Endodermal cell (in vitro differentiated cells): ENCODE data around the gene ABCD2. TPM values are rescaled to one million over a fixed set of nuclear protein-coding genes. Genes with fewer than 3 reads are reported as not detected.

Source experiments
- DNase-seq: peaks from one replicate; pipeline ENCODE4 v3.0.0-alpha.2; 2017
- H3K27ac ChIP-seq: 2 replicates; pipeline ENCODE4 v1.5.1; 2013; ENCODE audit warnings: mild to moderate bottlenecking, low read depth, low read length, moderate library complexity
- H3K27me3 ChIP-seq: 2 replicates; pipeline ENCODE4 v1.6.1; 2013; ENCODE audit warnings: mild to moderate bottlenecking, low read length, moderate library complexity; ENCODE audit not compliant: insufficient read depth, control insufficient read depth, poor library complexity, severe bottlenecking
- H3K36me3 ChIP-seq: 2 replicates; pipeline ENCODE4 v1.7.0; 2013; ENCODE audit warnings: mild to moderate bottlenecking, low read length, moderate library complexity; ENCODE audit not compliant: control insufficient read depth, insufficient read depth
- H3K4me1 ChIP-seq: one replicate; pipeline ENCODE4 v1.7.0; 2013; ENCODE audit warnings: low read length; ENCODE audit not compliant: control insufficient read depth, insufficient read depth
- H3K4me3 ChIP-seq: 2 replicates; pipeline ENCODE4 v1.5.1; 2013; ENCODE audit warnings: mild to moderate bottlenecking, low read length, moderate library complexity
- H3K9ac ChIP-seq: 2 replicates; pipeline ENCODE4 v1.6.1; 2013; ENCODE audit warnings: mild to moderate bottlenecking, low read length, moderate library complexity; ENCODE audit not compliant: poor library complexity, severe bottlenecking; ENCODE audit errors: extremely low read depth
- H3K9me3 ChIP-seq: 2 replicates; pipeline ENCODE4 v1.6.1; 2013; ENCODE audit warnings: mild to moderate bottlenecking, low read length, moderate library complexity; ENCODE audit not compliant: control insufficient read depth
- H3K27ac Mint-ChIP-seq: 2 replicates; pipeline ENCODE4 v1.8.0; 2020; ENCODE audit warnings: mixed read lengths
- H3K27me3 Mint-ChIP-seq: 2 replicates; pipeline ENCODE4 v1.8.0; 2021; ENCODE audit warnings: mild to moderate bottlenecking, mixed read lengths; ENCODE audit not compliant: insufficient read depth
- H3K36me3 Mint-ChIP-seq: 2 replicates; pipeline ENCODE4 v1.8.0; 2020; ENCODE audit warnings: low read depth, mixed read lengths
- H3K4me1 Mint-ChIP-seq: 2 replicates; pipeline ENCODE4 v1.8.0; 2020; ENCODE audit warnings: mixed read lengths
- H3K4me3 Mint-ChIP-seq: 2 replicates; pipeline ENCODE4 v1.8.0; 2020; ENCODE audit warnings: mild to moderate bottlenecking, moderate library complexity, mixed read lengths
- H3K9me3 Mint-ChIP-seq: 2 replicates; pipeline ENCODE4 v1.8.0; 2020; ENCODE audit warnings: mild to moderate bottlenecking, mixed read lengths
- CTCF ChIP-seq: fragments of 200-600 bp; sonication (generic); conservative IDR thresholded peaks from 2 replicates; pipeline ENCODE4 v1.5.0; 2021; ENCODE audit warnings: antibody characterized with exemption, mild to moderate bottlenecking
- whole genome bisulfite sequencing, 2 experiments: methylation state at CpG; one replicate each; pipeline versions ENCODE4 v1.1.5 to v1.1.7; 2013; ENCODE audit warnings: missing lambda C conversion rate in 2 of 2, mixed read lengths in 1 of 2; ENCODE audit not compliant: insufficient coverage in 1 of 2, insufficient read length in 1 of 2; 5-methylcytosine and 5-hydroxymethylcytosine counted together
- total RNA-seq, 2 donors: library from RNA; stranded (reverse); fragmentation: NEBNext Ultra II Directional in 1 of 2; extraction: Animal tissue kit (Norgen Biotek cat#: 25700) in 1 of 2; gene quantifications; 2 replicates in 1 of 2; 3 replicates in 1 of 2; pipeline ENCODE4 v1.2.1, GENCODE V29; 2021

ABCD2 gene
- total RNA-seq, 2 donors from 2014 or later = not detected

GRCh38 chr12:39538679-39539104, 80.9 kb downstream of the ABCD2 start:
- DNase-seq = no peak
- Mint-ChIP-seq H3K27ac (no peak overlapping the region), H3K36me3 (no peaks in the 10 kb centered on the region), H3K4me1 (no peaks in the 10 kb centered on the region), H3K4me3 (no peak overlapping the region), H3K9me3 (no peaks in the 10 kb centered on the region), H3K27me3 (no peaks in the 10 kb centered on the region)
- no peak overlapping the region for H3K9ac ChIP-seq
- no peaks in the 10 kb centered on the region for H3K9me3 ChIP-seq
- 93 to 97% methylated on average over 15 to 18 of the region's 18 CpGs for WGBS, 2 experiments
- no peaks in the 10 kb centered on the region for H3K27me3 ChIP-seq
- no peak overlapping the region for H3K4me3 ChIP-seq
- H3K27ac ChIP-seq = no peak overlapping the region
- H3K4me1 ChIP-seq = no peaks in the 10 kb centered on the region
- TF ChIP-seq CTCF = no peak
- no peaks in the 10 kb centered on the region for H3K36me3 ChIP-seq

GRCh38 chr12:39533951-39534350, 85.7 kb downstream of the ABCD2 start:
- Mint-ChIP-seq H3K27ac (no peak overlapping the region), H3K36me3 (no peaks in the 10 kb centered on the region), H3K4me1 (no peaks in the 10 kb centered on the region), H3K4me3 (no peak overlapping the region), H3K27me3 (no peaks in the 10 kb centered on the region), H3K9me3 (no peaks in the 10 kb centered on the region)
- TF ChIP-seq CTCF = no peak
- DNase-seq = no peak
- Histone ChIP-seq H3K4me1 (no peaks in the 10 kb centered on the region), H3K4me3 (no peak overlapping the region), H3K9ac (no peak overlapping the region), H3K9me3 (no peaks in the 10 kb centered on the region), H3K27me3 (no peaks in the 10 kb centered on the region), H3K27ac (no peak overlapping the region), H3K36me3 (no peaks in the 10 kb centered on the region)

- DNase-seq = no peak
- H3K27me3 Mint-ChIP-seq = no peaks in the 10 kb centered on the region
- WGBS, 2 experiments = 60 to 93% methylated on average over 1 to 4 of the region's 4 CpGs
These were observed 87.2 kb downstream of the ABCD2 start for GRCh38 chr12:39532448-39532847.

More at GRCh38 chr12:39532448-39532847, 87.2 kb downstream of the ABCD2 start:
- Mint-ChIP-seq H3K4me1 (no peaks in the 10 kb centered on the region), H3K9me3 (peaks cover 3% of the 10 kb centered on the region), H3K27ac (no peak overlapping the region), H3K4me3 (no peak overlapping the region), H3K36me3 (no peaks in the 10 kb centered on the region)
- H3K4me1 ChIP-seq = no peaks in the 10 kb centered on the region
- H3K36me3 ChIP-seq = no peaks in the 10 kb centered on the region
- H3K27me3 ChIP-seq = no peaks in the 10 kb centered on the region
- no peak overlapping the region for H3K4me3 ChIP-seq
- H3K27ac ChIP-seq = no peak overlapping the region
- no peak for TF ChIP-seq CTCF
- H3K9ac ChIP-seq = no peak overlapping the region
- H3K9me3 ChIP-seq = no peaks in the 10 kb centered on the region
